ENCODE data around the gene ADGRB3. TPM values are rescaled to one million over a fixed set of nuclear protein-coding genes. Genes with fewer than 3 reads are reported as not detected.

Gene ADGRB3
- total and polyA plus RNA-seq, 2 donors (not counting 1 experiment from before 2014, with no cell fraction given), result not detected

GRCh38 chr6:68657374-68658139 is 22.5 kb downstream of the ADGRB3 start:
- H2AFZ ChIP-seq (ENCODE audit: insufficient read depth, low read depth, low read length, poor library complexity, severe bottlenecking), result no peak overlapping the region
- Mint-ChIP-seq H3K4me1 (no peaks in the 10 kb centered on the region), H3K27ac (no peak overlapping the region), H3K9me3 (ENCODE audit: insufficient read depth) (no peaks in the 10 kb centered on the region), H3K4me3 (no peak overlapping the region), H3K27me3 (no peaks in the 10 kb centered on the region)
- no peak overlapping the region for H3K4me3 ChIP-seq (ENCODE audit: control extremely low read depth in 1 of 5, extremely low read depth in 1 of 5, insufficient read depth in 1 of 5, low read depth in 2 of 5, low read length in 4 of 5)
- no peak overlapping the region for H3K4me2 ChIP-seq (replicated peaks; ENCODE audit: low read depth, low read length, poor library complexity, severe bottlenecking)
- H3K4me1 ChIP-seq (ENCODE audit: control insufficient read depth in 2 of 2, insufficient read depth in 2 of 2, low read length in 2 of 2), result no peaks in the 10 kb centered on the region
- POLR2A ChIA-PET, result no interaction called here
- TF ChIP-seq CTCF (IDR thresholded peaks at IDR 0.05) (no peak), EZH2 (IDR thresholded peaks at IDR 0.05; ENCODE audit: borderline replicate concordance, insufficient read depth, low read depth, low read length, poor library complexity, severe bottlenecking) (no peak)
- DNase-seq, result no peak
- intact Hi-C loops (cut with micrococcal nuclease), result no loop called here
- H4K20me1 ChIP-seq (ENCODE audit: control insufficient read depth, insufficient read depth, low read length, poor library complexity, severe bottlenecking), result no peaks in the 10 kb centered on the region
- 100% methylated on average over 2 of the region's 3 CpGs for WGBS (ENCODE audit: insufficient coverage)
- no peaks in the 10 kb centered on the region for H3K79me2 ChIP-seq (ENCODE audit: control insufficient read depth, insufficient read depth, low read length)
- H3K9ac ChIP-seq (ENCODE audit: low read length), result no peak overlapping the region
- no peaks in the 10 kb centered on the region for H3K9me3 ChIP-seq (ENCODE audit: control extremely low read depth in 1 of 3, control insufficient read depth in 2 of 3, insufficient read depth in 1 of 3, low read length in 2 of 3)
- ATAC-seq (ENCODE audit: low read depth), result no peak
- no peaks in the 10 kb centered on the region for H3K27me3 ChIP-seq (replicated peaks in 1 of 4; ENCODE audit: control extremely low read depth in 1 of 4, control insufficient read depth in 3 of 4, insufficient read depth in 4 of 4, low read length in 3 of 4)
- CTCF ChIA-PET, result no interaction called here
- H3K36me3 ChIP-seq (replicated peaks in 1 of 2; ENCODE audit: control extremely low read depth in 1 of 2, control insufficient read depth in 1 of 2, extremely low read depth in 1 of 2, insufficient read depth in 2 of 2, low read length in 1 of 2), result no peaks in the 10 kb centered on the region
- H3K27ac ChIP-seq (ENCODE audit: low read length in 2 of 2), result no peak overlapping the region

- Histone ChIP-seq H3K9me3 (ENCODE audit: control extremely low read depth in 1 of 3, control insufficient read depth in 2 of 3, insufficient read depth in 1 of 3, low read length in 2 of 3) (no peaks in the 10 kb centered on the region), H3K4me2 (replicated peaks; ENCODE audit: low read depth, low read length, poor library complexity, severe bottlenecking) (no peak overlapping the region), H4K20me1 (ENCODE audit: control insufficient read depth, insufficient read depth, low read length, poor library complexity, severe bottlenecking) (no peaks in the 10 kb centered on the region), H3K4me1 (ENCODE audit: control insufficient read depth in 2 of 2, insufficient read depth in 2 of 2, low read length in 2 of 2) (no peaks in the 10 kb centered on the region), H3K36me3 (replicated peaks in 1 of 2; ENCODE audit: control extremely low read depth in 1 of 2, control insufficient read depth in 1 of 2, extremely low read depth in 1 of 2, insufficient read depth in 2 of 2, low read length in 1 of 2) (no peaks in the 10 kb centered on the region), H3K4me3 (ENCODE audit: control extremely low read depth in 1 of 5, extremely low read depth in 1 of 5, insufficient read depth in 1 of 5, low read depth in 2 of 5, low read length in 4 of 5) (no peak overlapping the region), H3K9ac (ENCODE audit: low read length) (no peak overlapping the region), H3K27ac (ENCODE audit: low read length in 2 of 2) (no peak overlapping the region), H3K27me3 (replicated peaks in 1 of 4; ENCODE audit: control extremely low read depth in 1 of 4, control insufficient read depth in 3 of 4, insufficient read depth in 4 of 4, low read length in 3 of 4) (no peaks in the 10 kb centered on the region), H2AFZ (ENCODE audit: insufficient read depth, low read depth, low read length, poor library complexity, severe bottlenecking) (no peak overlapping the region), H3K79me2 (ENCODE audit: control insufficient read depth, insufficient read depth, low read length) (no peaks in the 10 kb centered on the region)
- TF ChIP-seq CTCF (IDR thresholded peaks at IDR 0.05) (no peak), EZH2 (IDR thresholded peaks at IDR 0.05; ENCODE audit: borderline replicate concordance, insufficient read depth, low read depth, low read length, poor library complexity, severe bottlenecking) (no peak)
- ChIA-PET POLR2A (no interaction called here), CTCF (no interaction called here)
- no CpG with 5 or more reads among the region's 2 CpGs for WGBS (ENCODE audit: insufficient coverage)
- Mint-ChIP-seq H3K27me3 (no peaks in the 10 kb centered on the region), H3K27ac (no peak overlapping the region), H3K9me3 (ENCODE audit: insufficient read depth) (no peaks in the 10 kb centered on the region), H3K4me1 (no peaks in the 10 kb centered on the region), H3K4me3 (no peak overlapping the region)
- intact Hi-C loops (cut with micrococcal nuclease), result no loop called here
- DNase-seq (no peak), ATAC-seq (ENCODE audit: low read depth) (no peak)
These were observed 23.3 kb downstream of the ADGRB3 start for GRCh38 chr6:68658338-68658737.
